ENCODE results near the gene CP.
"Not testable (repeated sequence)": the region's sequence is repeated elsewhere in the genome, so short reads cannot be mapped to it uniquely, and the experiment has no call there.

The CP gene

DNA sequence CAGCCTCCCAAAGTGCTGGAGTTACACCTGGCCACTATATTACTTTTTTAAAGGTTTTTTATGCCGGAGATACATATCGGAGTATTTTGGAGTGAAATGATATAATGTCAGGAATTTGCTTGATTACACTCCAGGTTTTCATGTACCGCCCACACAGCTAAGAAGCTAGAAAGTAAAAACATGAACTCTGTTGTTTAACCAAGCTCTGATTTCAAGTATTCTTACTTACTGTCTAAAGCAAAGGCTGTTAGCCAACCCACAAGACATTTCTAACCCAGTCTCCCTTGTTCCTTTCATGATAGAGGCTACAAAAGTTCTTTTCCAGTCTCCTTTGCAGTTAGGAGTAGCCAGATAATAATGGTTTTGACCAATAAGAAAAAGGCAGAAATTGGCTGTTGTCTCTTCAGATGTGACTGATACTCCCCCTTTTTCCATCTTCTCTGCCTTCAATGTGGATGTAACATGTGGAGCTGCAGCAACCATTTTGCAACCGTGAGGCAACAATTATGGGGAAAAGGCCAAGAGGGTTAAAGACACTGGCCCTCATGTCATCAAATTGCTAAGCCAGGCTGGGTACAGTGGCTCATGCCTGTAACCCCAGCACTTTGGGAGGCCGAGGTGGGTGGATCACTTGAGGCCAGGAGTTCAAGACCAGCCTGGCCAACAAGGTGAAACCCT, 6.1 kb upstream of the CP start:
- no peak for DNase-seq (ENCODE audit: low read depth)

DNA sequence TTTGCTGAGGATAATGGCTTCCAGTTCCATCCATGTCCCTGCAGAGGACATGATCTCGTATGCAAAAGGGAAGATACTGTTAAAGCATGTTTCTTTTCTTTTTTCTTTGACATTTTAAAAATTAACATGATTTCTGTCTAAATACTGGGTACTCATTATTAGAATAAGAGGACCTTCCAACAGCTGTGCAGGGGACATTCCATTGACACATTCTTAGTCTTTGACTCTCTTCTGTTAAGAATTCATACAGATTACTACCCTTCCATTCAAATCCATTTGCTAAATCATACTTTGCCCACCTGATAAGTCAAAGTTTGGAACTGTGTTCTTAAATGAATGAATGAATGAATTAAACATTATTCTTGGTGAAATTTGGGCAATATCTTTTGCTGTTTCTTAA, 5.1 kb upstream of the CP start:
- no peak for DNase-seq (ENCODE audit: low read depth)

DNA sequence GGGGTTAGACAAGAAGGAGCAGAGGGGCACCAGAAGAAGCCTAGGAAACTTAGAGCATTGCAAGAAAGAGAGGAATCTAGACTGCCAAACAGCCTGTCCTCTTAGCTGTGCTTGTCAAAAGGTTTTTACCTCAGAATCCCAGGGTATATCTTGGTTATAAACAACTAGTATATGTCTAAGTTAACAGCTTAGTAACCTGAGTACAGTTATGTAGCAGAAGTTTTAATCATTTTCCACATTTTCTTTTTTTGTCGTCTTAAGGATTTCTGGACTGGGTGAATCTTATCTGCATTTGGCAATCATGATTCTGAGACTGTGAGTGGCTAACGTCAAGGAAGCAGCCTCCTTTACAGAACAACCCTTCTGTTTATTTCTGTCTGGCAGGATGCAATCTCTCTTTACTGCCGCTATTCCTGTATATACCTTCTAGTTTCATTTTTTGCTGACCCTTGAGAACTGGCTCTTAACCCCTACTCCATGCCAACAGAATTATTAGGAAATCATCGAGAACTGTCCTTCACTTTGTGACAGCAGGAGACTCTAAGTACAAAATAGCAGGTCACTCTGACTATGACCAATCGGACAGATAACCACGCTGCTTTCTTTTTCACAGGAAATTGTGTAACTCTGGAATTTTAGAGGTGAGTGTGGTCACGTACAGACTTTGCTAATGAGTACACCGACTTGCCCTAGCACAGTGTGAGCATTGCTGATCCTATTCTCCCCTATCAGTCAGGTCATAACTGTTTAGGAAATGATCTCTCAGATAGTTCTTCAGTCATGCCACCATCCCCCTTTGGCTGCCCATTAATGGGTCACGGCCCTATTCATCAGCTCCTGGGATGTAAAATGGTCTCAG, 3.3 kb upstream of the CP start:
- DNase-seq (ENCODE audit: low read depth), result no peak

DNA sequence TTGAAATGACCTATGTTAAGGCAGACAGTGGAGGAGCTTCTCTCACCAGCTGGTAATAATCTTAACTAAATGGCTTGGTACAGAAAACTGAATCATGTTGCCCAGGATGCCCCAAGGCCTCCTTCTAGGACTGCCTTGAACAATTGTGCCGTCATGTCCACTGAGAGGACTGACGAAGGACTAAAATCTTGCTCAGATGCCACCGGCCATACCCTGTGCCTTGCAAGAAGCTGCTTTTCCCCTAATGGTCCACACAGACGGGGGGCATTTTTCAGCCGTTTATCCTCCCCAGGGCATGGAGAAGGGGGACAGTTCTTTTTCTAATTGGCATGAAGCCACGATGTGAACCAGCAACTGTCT, 1.8 kb upstream of the CP start:
- no peak for DNase-seq (ENCODE audit: low read depth)

DNA sequence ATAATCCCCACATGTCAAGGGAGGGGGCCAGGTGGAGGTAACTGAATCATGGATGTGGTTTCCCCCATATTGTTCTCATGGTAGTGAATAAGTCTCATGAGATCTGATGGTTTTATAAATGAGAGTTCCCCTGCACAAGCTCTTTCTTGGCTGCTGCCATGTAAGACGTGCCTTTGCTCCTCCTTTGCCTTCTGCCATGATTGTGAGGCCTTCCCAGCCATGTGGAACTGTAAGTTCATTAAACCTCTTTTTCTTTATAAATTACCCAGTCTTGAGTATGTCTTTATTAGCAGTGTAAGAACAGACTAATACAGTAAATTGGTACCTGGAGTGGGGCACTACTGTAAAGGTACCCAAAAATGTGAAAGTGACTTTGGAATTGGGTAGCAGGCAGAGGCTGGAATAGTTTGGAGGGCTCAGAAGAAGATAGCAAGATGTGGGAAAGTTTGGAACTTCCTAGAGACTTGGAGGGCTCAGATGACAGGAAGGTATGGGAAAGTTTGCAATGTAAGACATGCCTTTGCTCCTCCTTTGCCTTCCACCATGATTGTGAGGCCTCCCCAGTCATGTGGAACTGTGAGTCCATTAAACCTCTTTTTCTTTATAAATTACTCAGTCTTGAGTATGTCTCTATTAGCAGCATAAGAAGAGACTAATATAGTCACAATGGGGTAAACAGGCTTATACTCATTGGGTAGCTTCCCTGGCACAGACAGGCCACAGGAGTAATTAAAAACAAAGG, 2.1 kb downstream of the CP start:
- DNase-seq (ENCODE audit: low read depth), result not testable (repeated sequence)

DNA sequence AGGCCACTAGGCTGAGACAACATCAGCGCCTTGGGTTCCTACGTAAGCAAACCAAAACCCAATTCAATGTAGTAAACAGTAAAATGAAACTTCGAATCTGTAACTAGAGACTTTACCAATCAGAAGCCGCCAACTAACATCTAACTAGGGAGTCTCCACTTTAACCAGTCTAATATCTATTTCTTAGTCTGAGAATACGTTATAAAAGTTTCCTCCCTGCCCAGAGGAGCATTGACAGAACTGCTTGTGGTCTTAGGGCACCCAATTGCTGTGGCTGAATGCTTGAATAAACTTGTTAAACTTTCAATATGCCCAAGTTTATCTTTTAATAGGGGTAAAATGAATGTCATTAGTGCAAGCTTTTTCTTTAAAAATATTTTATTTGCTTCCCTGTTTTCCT, 4.3 kb downstream of the CP start:
- DNase-seq (ENCODE audit: low read depth), result no peak

DNA sequence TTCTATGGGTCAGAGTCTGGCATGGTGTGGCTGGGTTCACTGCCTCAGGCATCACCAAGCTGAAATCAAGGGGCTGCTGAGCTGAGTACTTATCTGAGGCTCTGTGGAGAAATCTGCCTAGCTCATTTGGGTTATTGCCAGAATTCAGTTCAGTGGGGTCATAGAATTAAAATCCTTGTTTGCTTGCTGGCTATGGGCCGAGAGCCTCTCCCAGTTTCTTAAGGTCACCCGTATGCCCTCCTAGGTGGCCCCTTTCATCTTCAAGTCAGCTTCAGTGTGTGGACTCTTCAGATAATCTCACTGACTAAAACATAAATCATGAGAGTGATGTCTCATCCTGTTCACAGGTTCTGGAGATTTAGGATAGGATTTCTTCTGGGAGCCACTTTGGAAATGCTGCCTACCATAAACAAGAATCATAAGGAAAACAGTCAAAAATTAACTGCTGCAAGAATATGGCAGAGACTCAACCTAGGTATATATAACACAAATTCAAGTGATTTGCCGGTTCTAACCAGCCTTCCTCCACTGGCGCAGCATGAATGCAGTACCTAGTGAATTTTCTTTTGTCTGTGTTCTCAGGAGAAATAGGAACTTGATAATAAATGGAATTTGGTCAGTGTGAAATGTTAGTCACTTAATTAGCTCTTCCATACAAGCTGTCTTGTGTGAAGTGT, 5.3 kb downstream of the CP start:
- no peak for DNase-seq (ENCODE audit: low read depth)

DNA sequence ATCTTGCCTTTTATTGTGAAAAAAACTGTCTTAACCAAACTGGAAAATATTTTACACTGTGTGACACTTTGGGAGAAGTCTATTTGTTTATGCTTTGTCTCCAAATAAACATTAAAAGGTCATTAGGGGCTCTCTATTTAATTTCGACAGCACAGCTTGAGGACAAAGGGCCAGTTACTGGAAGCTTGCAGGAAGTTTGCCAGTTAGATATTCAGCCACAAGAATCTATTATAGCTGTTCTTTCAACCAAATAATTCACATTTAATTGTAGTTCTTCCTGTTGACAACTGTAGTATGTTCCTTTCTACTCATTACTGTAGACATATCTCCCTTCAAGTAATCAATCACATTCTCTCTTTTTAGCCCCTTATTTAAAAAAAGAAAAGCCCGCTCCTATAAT, 6.1 kb downstream of the CP start:
- no peak for DNase-seq (ENCODE audit: low read depth)

DNA sequence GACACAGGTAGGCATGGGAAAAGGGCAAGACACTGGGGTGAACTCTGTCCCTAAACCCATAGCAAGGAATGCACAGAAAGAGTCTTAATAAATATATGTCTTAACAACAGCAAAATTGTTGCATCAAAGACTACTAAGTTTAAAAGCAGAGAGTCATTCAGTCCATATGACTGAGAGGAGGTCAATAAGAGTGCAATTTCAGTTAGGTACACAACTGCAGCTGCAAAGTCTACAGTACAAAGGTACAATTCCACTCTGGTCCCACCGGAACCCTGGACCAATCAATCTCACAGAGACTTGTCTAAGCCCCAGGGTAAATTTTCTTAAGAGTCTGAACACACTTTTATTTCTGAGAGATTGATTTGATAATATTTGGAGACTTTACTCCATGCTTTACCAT, 6.9 kb downstream of the CP start:
- no peak for DNase-seq (ENCODE audit: low read depth)

DNA sequence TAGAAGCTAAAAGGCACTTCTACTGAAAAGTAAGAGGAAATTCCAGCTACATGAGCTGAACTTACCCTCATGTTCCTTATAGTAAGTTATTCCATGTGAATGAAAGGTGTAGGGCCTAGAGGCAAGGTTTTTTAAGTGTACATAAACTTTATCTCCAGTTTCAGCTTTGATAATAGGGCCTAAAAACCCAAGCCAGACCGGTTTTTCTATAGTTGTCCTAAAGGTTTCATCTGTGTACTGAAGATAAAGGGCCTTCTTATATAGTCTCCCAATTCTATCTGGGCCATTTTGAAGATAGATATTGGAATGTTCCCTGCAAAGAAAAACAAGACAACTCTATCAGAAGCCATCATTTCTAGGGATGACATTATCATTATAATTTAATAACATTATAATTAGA, 9.2 kb downstream of the CP start:
- DNase-seq (ENCODE audit: low read depth), result no peak

DNA sequence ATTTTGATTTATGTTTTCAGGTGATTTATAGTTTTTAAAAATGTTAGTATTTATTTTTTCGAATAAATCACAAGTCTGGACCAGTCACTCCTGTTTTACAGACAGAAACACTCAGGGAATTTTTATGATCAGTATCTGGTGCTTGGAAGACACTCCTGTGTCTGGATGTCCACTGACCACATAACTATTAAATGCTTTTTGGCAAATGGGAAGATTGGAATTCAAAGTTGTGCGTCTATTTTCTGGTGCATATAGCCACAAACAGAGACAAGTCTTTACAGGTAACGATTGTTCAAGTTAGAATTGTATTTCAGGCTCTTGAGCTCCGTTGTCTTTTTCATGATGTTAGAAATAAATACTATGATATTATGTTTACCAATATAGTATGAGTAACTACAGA, 12.2 kb downstream of the CP start:
- no peak for DNase-seq (ENCODE audit: low read depth)

DNA sequence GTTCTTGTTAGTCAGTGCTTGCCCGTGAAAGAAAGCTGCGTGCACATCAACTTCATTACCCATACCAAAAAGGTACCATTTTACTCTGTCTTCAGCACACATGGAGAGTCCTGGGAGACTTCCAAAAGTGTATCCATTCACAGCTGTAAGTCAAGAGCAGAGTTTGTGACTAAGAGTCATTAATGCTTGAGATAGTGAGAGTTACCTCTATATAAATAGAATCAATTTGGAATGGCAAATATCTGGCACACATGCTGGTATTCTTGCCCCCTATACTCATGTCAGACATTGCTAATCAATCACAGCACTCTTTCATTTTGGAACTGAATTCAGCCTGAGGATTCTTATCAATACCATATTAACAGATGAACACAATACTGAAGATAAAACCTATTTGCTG, 14.2 kb downstream of the CP start:
- no peak for DNase-seq (ENCODE audit: low read depth)

DNA sequence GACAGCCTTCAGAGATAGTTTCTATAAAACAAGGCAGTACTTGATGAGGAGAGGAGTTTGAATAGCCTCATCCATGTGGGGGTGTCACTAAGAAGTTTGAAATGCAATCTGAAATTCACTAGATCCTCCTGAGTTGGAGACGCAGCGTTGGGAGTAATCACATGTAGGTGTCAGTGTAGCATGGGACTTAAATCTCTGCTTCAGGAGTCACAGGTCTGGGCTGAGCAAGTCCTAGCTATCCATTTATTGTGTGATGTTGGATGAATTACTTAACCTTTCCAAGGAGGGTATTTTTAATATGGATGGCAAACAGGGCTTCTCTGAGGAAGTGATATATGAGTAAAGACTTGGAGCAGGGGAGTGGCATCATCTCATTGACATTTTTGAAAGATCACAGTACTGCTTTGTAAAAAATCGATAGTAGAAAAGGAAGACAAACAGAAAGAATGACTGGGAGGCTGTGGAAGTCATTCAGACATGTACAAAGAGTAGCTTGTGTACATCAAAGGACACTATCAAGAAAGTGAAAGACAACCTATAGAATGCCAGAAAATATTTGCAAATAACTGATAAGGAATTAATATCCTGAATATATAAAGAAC, 17.1 kb downstream of the CP start:
- DNase-seq (ENCODE audit: low read depth), result no peak

DNA sequence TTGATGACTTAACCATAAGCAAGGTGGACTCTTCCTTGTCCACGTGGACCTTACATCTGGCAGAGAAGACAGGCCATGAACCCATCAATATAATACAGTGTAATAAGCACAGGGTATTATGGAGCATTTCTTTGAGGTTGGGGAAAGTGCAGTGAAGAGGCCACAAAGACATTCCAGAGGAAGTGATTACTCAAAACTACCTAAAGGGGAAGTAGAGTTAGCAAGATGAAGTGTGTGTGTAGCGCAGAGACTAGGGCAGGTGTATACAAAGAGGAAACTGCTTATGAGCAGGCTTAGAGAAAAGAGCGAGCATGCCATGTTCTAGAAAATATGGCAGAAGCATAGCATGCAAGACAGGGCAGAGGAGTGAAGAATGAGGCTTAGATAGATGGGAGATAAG, 17.9 kb downstream of the CP start:
- DNase-seq (ENCODE audit: low read depth), result no peak

DNA sequence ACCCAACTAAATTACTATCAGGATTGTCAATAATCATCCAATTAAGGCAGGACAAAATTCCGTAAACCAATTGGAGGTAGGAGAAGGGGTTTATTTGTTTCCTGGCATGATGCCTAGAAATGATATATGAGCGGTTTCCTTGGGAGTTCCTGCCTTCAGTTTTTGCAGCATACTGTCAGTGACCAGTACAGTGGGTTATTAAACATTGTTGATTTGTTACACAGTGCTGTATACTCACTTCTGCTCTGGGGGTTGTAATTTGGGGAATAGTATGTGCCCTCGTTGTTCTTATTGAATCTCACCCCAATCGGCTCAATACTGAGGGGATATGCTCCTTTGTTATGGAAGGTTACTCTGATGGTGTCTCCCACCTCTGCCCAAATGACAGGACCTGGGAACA, 22.2 kb downstream of the CP start:
- DNase-seq (ENCODE audit: low read depth), result no peak

DNA sequence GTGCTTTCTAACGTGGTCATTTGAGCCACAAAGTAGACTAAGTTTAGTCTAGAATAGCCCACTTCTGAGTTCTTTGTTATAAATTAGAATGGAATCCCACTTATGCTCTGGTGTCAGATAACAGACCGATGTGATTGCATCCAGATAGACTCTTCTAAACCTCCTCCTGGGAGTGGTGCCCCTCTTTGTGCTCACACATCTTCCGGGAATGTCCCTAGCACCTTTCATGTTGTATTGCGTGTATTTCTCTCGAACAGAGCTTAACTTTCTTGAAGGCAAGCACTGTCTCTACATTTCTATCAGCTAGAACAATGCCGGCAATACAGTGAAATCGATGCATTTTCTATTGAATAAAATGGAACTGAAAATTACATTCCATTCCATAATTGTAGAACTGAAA, 23.0 kb downstream of the CP start:
- no peak for DNase-seq (ENCODE audit: low read depth)

DNA sequence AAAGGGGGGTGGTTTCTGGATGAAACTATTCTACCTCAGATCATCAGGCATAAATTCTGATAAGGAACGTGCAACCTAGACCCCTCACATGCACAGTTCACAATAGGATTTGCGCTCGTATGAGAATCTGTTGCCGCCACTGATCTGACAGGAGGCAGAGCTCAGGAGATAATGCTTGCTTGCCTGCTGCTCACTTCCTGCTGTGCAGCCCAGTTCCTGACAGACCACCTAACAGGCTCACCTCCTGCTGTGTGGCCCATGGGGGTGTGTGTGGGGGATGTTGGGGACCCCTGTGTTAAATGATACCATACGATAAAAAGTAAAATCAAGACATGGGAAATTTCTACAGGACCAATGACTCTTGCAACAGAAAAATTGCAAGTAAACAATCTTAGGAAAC, 24.0 kb downstream of the CP start:
- no peak for DNase-seq (ENCODE audit: low read depth)

DNA sequence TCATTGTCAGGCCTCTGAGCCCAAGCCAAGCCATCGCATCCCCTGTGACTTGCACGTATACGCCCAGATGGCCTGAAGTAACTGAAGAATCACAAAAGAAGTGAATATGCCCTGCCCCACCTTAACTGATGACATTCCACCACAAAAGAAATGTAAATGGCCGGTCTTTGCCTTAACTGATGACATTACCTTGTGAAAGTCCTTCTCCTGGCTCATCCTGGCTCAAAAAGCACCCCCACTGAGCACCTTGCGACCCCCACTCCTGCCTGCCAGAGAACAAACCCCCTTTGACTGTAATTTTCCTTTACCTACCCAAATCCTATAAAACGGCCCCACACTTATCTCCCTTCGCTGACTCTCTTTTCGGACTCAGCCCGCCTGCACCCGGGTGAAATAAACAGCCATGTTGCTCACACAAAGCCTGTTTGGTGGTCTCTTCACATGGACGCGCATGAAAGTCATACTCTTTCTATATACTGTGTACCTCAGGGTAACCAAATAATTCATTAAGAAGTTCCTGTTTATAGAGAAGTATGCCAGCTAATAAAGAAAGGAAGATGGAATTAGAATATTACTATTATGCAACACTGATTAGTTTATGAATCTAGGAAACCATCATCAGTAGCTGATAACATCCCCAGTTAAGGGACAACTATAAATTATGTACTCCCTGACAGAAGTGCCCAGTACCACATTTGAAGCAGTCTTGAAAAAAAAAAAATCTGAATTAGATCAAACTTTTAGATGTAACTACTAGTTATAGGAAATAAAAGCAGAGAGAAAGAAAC, 24.6 kb downstream of the CP start:
- DNase-seq (ENCODE audit: low read depth), result not testable (repeated sequence)

DNA sequence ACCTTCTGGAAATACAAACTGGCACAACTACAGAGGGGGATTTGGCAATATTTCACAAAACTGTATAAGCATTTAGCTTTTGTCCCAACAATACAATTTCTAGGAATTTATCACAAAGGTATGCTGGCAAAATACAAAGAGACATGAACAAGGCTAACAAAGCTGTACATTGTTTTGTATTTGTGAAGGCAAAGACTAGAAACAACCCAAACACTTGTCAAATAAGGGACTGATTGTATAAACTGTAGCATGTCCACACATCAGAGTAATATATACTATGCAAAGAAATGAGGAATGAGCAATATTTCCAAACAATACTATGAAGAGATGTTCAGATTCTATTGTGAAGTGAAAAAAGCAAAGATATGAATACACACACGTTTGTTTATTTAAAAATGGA, 26.4 kb downstream of the CP start:
- no peak for DNase-seq (ENCODE audit: low read depth)

DNA sequence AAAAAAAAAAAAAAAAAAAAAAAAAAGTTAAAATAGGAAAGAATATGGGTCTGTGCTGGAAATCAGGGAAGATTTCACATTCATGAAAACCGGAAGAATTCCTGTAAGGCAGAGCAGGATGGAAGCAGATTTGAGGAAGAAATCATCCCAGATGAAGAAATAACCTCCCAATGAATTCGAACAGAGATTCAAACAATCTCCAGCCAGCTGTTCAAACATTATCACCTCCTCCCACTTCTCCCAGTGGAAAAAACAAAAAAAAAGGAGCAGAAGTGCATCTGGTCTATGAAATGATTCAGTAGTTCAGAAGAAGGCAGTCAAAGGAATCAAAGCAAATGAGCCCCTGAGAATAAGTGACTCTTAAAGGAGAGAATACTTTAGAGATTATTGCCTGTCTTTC, 33.1 kb downstream of the CP start:
- DNase-seq (ENCODE audit: low read depth), result no peak

DNA sequence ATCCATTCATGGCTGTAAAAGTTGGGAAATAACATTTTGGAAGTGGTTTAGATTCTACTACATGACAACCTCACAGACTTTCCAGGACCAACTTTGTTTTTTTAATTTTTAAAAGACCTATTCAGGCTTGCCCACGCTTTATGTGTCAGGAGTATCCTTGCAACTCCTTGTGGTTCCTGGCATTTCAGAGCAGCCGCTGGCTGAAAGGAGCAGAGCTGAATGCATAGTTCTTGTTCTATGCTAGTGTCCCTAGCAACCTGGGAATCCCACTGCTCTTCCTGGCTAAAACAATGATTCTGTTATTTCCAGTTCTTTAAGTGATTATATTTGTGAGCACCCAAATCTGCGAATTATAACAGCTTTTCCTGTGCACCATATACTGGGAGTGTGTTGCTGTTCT, 34.9 kb downstream of the CP start:
- DNase-seq (ENCODE audit: low read depth), result no peak
